ENCODE results near the gene HOXB5.

- TF ChIP-seq CTCF (conservative IDR thresholded peaks at IDR 0.05; ENCODE audit: low read depth, low read length) (no peak), MXI1 (IDR thresholded peaks at IDR 0.05; ENCODE audit: borderline replicate concordance, low read depth, low read length) (no peak), MAZ (IDR thresholded peaks at IDR 0.05; ENCODE audit: borderline replicate concordance, low read depth, low read length) (no peak), RAD21 (IDR thresholded peaks at IDR 0.05; ENCODE audit: low read length) (no peak), POLR2A (IDR thresholded peaks at IDR 0.05; ENCODE audit: low read depth, low read length) (no peak), CEBPB (IDR thresholded peaks at IDR 0.05; ENCODE audit: low read depth, low read length) (no peak), SMC3 (IDR thresholded peaks at IDR 0.05; ENCODE audit: low read depth, low read length) (no peak), CHD1 (IDR thresholded peaks at IDR 0.05; ENCODE audit: low read depth, low read length) (no peak), BHLHE40 (IDR thresholded peaks at IDR 0.05; ENCODE audit: low read depth, low read length) (no peak), USF2 (IDR thresholded peaks at IDR 0.05; ENCODE audit: low read depth, low read length) (no peak), RFX5 (IDR thresholded peaks at IDR 0.05; ENCODE audit: low read depth, low read length) (no peak), ELK1 (IDR thresholded peaks at IDR 0.05; ENCODE audit: borderline replicate concordance, low read depth, low read length) (no peak), FOS (IDR thresholded peaks at IDR 0.05; ENCODE audit: low read depth, low read length) (no peak), MAFK (IDR thresholded peaks at IDR 0.05; ENCODE audit: low read depth, low read length) (no peak)
Measured at GRCh38 chr17:48545539-48545938, 48.0 kb downstream of the HOXB5 start.
